Measurements from ENCODE around the gene SLC4A5.
"Not testable (repeated sequence)": the region's sequence is repeated elsewhere in the genome, so short reads cannot be mapped to it uniquely, and the experiment has no call there.

Gene SLC4A5

DNA sequence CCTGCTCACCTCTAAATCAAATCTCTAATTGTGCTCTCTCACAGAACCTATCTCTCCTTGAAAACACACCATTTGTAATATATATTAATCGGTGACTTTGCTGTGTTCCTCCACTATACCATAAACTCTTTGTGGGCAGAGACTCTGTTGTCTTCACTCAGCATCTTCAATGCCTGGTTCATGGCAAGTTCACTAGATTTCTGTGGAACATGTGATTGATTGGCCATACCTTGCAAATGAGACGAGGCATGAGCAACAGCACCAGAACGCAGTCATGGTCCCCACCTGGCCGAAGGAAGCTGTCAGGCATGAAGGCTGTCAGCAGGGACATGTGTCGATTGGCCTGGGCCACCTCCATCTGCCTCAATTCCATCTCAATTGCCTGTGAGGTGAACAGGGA, 25.3 kb upstream of the SLC4A5 start:
- no peak for DNase-seq (ENCODE audit: extremely low read depth in 1 of 2, low read depth in 1 of 2)

DNA sequence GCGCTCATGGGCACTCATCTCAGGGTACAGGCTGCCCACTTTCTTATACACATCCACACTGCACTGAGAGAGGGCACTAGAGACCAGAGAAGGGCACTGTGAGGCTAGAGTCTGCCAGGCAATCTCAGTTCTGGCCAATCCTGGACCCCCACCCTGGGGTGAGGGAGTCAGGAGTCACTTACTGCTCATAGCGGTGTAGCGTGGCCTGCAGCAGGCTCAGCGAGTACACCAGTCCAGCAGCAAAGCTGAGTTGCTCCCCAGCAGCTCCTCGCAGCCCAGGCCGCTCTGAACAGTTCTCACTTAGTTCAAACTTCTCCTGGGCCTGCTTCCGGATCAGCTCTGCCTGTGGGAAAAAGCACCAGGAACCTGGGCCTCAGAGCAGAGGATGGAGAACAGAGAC, 24.6 kb upstream of the SLC4A5 start:
- DNase-seq (ENCODE audit: extremely low read depth in 1 of 2, low read depth in 1 of 2), result no peak

DNA sequence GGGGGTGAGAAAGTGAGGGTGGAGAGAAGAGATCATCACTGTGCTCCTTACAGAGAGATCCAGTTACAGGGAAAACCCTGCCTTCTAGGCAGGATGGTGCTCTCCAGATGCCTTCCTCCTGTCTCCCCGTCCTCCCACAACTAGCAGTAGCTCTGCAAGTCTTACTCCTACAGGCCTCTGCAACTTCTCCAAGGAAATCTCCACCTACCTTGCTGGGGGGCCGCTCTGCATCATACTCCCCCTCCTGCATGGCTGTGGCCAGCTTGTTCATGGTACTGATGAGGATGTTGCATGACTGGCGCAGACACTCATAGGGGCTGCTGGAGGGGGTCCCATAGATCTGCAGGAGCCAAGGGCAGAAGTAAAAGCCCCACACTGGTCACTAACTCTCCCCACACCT, 22.8 kb upstream of the SLC4A5 start:
- DNase-seq (ENCODE audit: extremely low read depth in 1 of 2, low read depth in 1 of 2), result no peak

DNA sequence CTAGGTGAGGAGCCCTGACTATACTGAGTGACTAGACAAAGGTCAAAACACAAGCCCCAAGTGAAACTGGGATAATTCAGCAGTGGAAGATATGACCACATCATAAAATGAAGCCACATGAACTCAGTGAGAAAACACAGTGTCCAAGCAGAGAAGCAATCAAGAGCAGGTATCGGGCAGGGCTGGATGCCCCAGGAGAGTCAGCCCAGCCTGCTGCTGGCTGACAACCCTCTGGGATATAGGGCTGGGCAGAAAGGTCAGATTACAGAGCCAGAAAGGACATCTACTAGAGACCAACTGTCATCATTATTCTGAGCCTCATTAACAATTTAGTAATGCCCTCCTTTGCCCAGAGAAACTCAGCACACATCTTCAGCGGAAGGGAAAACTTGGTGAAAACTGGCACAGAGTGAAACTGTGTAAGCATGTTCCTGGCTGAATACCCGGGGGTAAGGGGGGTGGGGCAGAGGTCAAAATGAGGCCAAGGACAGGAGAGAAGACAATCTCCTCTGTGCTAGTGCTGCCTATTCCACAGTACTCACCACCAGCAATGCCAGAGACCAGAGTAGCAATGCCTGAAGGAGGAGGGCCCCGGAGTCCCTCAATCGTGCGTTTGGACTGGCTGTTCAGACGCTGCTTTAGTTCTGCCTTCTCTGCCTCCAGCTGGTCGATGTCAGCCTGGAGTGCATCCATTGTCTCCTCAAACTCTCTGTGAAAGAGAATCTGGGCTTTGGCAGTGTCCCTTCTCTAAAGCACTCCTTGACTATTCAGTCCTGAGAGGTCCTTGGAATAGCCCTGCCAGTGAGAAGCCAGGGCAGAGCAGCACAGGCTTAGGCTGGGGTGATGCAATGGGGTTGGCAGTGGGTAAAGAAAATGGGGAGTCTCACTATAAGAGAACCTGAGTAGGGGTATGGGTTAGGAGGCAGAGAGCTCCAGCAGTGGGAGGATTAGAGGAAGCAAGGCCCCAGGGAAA, 21.6 kb upstream of the SLC4A5 start:
- DNase-seq (ENCODE audit: extremely low read depth in 1 of 2, low read depth in 1 of 2), result no peak

DNA sequence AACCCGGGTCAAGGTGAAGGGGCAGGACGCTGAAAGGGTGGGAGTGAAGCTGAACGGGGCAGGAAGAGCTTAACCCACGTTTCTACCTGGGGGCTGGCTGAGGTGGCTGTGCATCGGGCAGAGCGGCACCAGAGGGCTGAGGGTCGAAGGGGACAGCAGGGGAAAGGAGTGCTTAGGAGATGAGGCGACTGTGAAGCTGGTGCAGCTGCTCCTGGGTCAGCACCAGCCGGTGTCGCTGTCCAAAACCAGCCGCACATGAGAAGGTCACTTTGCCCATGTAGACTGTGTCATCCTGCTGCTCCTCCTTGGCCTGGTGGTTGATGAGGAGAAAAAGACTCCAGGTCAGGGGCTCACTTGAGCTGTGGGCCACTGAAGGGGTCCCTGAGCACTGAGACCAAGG, 18.1 kb upstream of the SLC4A5 start:
- DNase-seq (ENCODE audit: extremely low read depth in 1 of 2, low read depth in 1 of 2), result no peak

DNA sequence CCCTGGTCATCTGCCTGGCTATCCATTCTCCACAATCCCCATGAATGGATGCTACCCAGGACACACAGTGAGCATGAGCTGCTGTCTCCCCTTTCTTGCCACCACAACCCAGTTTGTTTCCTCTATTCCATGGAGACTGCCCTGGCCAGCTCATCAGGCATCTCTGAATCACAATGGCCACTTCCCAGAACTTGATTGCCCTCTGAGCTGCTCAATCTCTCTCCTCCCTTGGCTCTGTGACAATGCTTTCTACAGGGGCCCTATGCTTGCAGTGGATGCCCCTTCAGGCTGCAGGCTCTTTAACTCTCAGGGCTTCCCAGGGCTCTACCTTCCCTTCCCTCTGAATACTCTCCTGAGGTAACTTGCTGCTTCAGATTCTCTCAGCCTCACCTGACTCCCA, 14.4 kb upstream of the SLC4A5 start:
- DNase-seq (ENCODE audit: extremely low read depth in 1 of 2, low read depth in 1 of 2), result no peak

DNA sequence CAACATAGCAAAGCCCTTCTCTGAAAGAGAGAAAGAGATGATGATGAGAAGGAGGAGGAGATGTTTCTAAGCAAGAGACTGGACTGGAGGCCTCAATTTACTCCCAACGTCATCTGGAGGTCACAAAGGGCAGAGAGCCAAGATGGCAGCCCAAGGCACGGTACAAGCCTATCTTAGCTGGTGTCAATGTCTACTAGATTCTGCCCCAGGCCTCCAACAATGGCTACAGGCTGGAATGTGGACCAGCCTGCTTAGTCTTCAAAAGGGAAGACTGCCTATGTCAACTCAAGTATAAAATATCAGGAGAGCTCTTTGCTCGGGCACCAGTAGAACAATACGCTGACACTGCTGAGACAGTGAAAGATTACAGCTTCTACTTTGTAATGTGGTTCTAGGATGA, 6.7 kb upstream of the SLC4A5 start:
- DNase-seq (ENCODE audit: extremely low read depth in 1 of 2, low read depth in 1 of 2), result no peak

DNA sequence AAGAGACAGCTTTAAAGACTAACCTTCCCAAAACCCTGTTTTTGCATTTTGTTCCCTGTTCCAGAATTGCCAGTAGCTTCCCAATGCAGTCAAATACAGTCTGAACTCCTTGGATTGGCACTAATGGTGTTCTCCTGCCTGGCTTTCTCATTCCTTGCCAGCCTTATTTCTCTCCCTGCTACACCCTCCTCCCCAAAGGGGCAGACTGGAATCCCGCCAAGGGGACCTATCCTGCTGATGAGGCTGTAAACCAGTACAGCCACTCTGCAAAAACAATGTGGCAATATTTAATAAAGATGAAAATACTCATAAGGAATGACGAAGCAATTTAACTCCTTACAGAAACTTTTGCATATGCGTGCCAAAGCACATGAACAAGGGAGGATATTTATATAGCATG, 4.5 kb upstream of the SLC4A5 start:
- no peak for DNase-seq (ENCODE audit: extremely low read depth in 1 of 2, low read depth in 1 of 2)

DNA sequence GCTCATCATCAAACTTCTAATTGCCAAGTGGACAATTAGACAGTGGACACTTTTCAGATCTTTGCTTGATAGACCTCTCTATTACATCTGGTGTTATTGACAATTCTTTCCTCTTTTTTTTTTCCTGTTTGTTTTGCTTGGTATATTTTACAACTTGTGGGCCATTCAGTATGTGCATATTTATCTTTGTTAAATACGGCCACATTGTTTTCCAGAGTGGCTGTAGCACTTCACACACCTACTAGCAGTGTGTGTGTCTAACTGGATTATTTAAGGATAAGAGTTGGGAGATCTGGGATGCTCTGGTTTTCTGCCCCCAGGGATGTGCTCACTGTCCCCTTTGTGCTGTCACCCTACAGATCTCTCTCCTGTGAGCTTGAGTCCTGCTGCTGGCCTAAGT, 4.1 kb upstream of the SLC4A5 start:
- no peak for DNase-seq (ENCODE audit: extremely low read depth in 1 of 2, low read depth in 1 of 2)

DNA sequence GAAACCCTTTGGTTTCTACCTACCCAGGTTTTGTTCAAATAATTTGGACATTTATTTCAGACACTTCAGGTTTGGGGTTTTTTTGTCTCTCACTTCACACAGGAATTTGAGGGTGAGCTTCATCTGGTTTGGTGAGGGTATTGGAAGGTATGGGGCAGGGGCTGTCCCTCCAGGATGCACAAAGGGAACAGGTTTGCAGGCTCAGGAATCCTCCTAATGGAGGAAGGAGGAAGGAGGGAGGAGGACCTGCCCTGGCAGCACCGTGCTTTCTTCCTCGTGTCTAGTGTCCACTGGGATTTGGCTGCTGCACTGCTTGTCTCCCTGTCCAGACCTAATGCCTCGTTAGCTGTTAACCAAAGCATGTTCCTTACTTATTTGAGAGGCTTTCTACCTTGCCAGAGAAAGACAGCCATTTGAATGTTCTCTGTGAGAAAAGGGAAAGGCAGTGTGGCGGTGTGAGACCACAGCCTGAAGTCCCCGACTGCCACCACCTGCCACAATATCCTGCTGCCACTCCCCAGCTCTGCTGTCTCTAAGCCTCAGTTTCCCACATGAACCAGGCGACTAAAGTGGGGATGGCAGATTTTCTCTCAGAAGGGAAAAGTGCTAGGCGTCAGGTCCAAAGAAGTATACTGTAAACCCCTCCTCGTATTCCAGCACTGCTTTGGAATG, 2.2 kb upstream of the SLC4A5 start:
- no peak for DNase-seq (ENCODE audit: extremely low read depth in 1 of 2, low read depth in 1 of 2)

DNA sequence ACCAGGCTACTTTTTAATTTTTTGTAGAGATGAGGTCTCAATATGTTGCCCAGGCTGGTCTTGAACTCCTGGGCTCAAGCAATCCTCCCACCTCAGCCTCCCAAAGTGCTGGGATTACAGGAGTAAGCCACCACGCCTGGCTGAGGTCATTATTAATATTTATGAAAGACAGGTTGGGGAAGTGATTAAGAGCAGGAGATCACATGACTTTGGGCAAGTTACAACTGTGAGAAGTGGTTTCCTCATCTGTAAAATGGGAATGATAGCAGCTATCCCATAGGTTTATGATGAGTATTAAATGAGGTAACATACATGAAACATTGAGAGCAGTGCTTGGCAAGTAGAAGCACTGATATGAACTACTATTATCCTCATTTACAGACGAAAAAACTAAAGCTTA, 7.0 kb downstream of the SLC4A5 start:
- DNase-seq (ENCODE audit: extremely low read depth in 1 of 2, low read depth in 1 of 2), result not testable (repeated sequence)

DNA sequence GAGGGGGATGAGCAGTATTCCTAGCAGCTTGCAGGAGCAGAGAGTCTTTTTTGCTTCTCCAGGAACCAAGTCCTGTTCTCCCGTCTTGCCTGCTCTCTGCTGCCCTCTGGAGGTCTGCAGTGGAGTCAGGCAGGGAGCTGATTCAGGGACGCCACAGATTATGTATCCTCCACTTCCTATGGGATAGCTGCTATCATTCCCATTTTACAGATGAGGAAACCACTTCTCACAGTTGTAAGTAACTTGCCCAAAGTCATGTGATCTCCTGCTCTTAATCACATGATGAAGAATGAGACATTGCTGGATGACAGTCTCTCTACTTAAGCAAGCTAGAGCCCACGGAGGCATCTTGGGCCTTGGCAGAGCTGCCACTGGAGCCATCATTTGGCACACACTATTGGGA, 8.3 kb downstream of the SLC4A5 start:
- peak; percentile 19 to 62 for DNase-seq (ENCODE audit: extremely low read depth in 1 of 2, low read depth in 1 of 2)

DNA sequence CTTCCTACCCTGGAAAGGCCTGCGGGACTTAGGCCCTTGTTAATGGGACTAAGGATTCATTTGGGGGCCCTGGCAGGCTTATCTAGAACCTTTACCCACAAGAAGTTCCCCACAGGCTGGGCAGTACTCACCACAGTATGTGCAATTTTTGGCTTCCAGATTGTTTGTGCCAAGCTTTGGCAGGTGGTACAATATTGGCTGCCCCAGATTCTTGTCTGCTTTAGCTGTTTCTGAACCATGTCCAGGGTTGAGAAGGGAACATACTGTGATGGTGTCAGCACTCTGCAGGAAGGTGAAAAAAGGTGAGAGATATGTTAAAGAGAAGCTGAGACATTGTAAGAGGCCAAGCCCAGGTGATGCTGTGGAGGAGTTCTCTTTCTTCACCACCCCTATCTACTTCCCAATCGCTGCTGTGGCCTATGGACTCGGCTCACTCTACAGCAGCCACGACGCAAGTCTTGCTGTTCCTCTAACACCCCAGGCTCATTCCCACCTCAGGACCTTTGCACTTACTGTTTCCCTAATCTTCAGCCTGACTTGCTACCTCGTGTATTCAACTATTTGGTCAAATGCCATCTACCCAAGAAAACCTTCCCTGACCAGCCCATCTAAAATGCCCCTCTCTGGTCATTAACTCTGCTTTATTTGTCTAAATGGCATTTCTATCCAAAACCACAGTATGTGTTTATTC, 9.2 kb downstream of the SLC4A5 start:
- no peak for DNase-seq (ENCODE audit: extremely low read depth in 1 of 2, low read depth in 1 of 2)

DNA sequence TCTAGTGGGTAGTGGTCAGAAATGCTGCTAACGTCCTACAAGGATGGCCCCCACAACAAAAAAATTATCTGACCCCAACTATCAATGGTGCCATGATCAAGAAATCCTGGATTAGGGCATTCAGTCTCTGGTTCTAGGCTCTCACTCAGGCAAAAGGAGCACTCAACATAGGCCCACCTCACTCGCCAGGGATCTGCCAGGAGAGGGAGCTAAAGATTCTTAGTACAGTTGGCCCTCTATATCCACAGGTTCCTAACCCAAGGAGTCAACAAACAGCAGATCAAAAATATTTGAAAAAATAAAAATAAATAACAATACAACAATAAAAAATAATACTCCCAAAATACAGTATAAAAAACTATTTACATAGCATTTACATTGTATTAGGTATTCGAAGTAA, 10.0 kb downstream of the SLC4A5 start:
- DNase-seq (ENCODE audit: extremely low read depth in 1 of 2, low read depth in 1 of 2), result no peak

DNA sequence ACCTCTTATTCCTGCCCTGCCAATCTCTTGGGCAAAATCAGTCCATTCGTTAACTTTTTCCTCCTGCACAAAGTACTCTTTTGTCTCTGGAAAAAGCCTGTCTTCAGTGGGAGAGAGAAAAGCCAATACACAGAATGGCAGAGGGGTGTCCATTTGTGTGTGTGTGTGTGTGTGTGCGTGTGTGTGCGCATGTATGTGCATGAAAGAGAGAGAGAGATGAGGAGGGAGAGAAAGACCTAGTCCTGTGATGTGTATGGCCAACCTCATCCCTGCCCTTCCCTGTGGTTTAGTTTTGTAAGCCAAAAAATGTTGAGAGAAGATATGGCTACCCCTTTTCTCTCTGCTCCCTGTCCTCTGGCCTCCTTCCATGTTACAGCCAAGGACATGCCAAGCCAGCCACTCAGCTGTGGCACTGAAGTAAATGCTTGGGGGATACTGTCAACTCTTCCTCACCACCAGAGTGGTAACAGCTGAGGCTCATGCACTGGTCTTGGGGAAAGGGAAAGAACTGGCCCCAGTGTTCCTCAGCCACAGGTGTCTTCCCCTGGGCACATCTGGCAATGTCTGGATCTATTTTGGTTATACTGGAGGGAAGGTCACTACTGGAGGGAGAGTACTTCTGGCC, 10.6 kb downstream of the SLC4A5 start:
- DNase-seq (ENCODE audit: extremely low read depth in 1 of 2, low read depth in 1 of 2), result no peak

DNA sequence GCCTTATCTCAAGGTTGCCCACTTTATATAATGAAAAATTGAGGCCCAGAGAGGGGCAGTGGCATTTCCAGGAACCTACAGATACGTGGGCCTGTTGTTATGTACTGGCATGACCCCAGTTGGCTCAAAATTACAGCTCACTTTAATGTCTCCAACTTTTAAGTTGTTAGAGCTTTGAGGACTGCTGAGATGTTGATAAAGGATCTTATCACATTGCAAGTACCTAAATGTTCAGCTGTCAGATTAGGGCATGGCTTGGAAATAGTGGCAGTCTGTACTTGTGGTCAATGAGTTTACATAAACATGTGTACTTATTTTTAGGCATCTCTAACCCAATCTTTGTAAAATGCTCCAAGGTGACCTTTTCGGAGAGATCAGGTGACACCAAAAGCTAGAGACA, 14.6 kb downstream of the SLC4A5 start:
- no peak for DNase-seq (ENCODE audit: extremely low read depth in 1 of 2, low read depth in 1 of 2)

DNA sequence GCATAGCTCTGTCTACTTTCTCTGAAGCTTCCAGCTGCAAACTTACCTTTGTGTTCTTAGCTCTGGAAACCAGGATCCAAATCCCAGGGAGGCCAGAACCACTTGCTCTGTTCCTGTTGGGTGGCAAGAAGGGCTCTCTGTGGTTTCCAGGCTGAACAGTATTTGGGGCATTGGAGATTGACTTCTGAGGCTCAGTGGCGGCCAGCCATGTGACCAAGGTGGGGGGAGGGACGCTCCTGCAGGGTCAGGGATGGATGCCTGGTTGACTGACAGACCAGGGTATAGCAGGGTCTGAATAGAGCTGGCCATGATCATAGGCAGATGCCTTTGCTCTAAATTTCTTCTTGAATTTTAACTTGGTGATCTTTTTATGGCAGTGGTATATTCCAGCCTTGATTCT, 15.1 kb downstream of the SLC4A5 start:
- no peak for DNase-seq (ENCODE audit: extremely low read depth in 1 of 2, low read depth in 1 of 2)

DNA sequence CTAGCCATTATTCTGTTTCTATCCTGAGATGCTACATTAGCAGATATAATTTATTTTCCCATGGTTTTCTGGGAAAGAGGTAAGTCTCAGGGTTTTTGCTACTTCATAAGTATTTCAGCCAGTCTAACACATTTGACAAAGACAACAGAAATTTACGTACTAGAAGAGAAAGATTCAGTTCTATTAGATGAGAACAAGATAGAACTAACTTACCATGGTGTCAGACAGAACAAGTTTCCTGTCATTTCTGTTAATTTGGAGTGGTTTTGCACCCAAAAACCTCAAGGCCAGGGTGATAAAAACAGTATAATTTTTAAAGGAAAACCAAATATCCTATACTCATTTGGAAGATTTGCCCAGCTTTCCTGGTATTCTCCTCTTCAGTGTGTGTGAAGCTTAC, 15.6 kb downstream of the SLC4A5 start:
- no peak for DNase-seq (ENCODE audit: extremely low read depth in 1 of 2, low read depth in 1 of 2)

DNA sequence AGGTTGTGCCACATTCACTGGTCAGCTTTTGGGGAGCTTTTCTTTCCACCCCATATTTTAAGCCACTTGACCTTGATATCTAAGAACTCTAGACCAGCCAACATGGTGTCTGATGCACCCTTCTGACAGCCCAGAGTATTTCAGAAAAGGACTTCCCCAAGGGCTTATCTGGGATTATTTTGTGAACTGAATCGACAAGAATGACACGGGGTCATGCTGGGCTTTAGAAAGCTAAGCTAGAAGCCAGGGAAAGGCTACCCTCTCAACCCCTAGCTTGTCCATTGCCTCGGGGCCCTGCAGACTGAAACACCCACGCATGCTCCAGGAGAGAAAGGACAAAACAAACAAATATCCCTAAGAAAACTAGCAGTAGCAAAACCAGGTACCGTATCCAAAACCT, 16.0 kb downstream of the SLC4A5 start:
- no peak for DNase-seq (ENCODE audit: extremely low read depth in 1 of 2, low read depth in 1 of 2)

DNA sequence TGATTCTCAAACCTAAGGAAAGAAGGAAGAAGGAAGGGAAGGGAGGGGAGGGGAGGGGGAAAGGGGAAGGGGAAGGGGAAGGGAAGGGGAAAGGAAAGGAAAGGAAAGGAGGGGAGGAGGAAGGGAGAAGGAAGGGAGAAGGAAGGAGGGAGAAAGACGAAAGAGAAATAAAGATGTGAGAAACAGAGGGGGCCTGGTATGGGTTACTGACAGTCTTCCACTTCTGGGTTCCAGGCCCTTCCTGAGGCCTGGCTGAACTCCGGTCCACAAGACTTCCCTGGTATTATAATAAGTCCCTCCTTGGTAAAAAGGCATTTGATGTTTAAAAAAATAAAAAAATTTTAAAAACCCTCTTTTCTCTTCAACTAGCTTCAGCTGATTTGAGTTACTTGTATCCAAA, 17.4 kb downstream of the SLC4A5 start:
- no peak for DNase-seq (ENCODE audit: extremely low read depth in 1 of 2, low read depth in 1 of 2)

DNA sequence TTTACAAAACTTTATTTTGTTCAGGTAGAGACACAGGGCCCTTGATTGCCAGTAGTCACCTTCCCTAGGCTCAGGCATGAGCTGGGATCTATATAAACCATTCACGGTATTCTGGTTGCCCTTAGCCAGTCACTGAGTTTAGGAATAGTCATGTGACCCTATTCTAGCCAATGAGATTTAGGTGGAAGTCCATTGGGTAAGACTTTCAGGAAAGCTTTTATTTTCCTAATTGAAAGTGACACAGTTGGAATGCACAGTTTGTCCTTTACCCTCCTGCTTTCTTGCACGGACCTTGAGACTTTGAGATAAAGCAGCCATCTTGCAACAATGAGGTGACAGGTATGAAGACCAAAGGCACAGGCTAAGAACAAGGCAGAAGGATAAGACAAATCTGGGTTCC, 21.5 kb downstream of the SLC4A5 start:
- DNase-seq (ENCODE audit: extremely low read depth in 1 of 2, low read depth in 1 of 2), result no peak
